Muscle of leg (tissue), 11 donors: ENCODE measurements around the gene PDHX. TPM values are rescaled to one million over a fixed set of nuclear protein-coding genes. Genes with fewer than 3 reads are reported as not detected.
A peak's percentile ranks its signal among the peaks of the same experiment; 100 is the strongest.

ENCODE experiments used
- DNase-seq: peaks from one replicate; pipeline ENCODE4 v3.0.0; 2013
- H3K27ac ChIP-seq: one replicate; pipeline ENCODE4 v1.5.1; 2013; ENCODE audit warnings: mild to moderate bottlenecking, low read length, control low read depth
- H3K27me3 ChIP-seq: one replicate; pipeline ENCODE4 v1.6.1; 2013; ENCODE audit warnings: low read length; ENCODE audit not compliant: control insufficient read depth, insufficient read depth
- H3K36me3 ChIP-seq: one replicate; pipeline ENCODE4 v1.6.1; 2013; ENCODE audit warnings: low read length; ENCODE audit not compliant: control insufficient read depth, insufficient read depth
- H3K4me1 ChIP-seq: one replicate; pipeline ENCODE4 v1.6.1; 2013; ENCODE audit warnings: low read length; ENCODE audit not compliant: control insufficient read depth, insufficient read depth
- H3K4me3 ChIP-seq: one replicate; pipeline ENCODE4 v1.5.1; 2013; ENCODE audit warnings: low read length, control low read depth
- H3K9me3 ChIP-seq: replicated peaks from 2 replicates; pipeline ENCODE4 v1.6.1; 2013; ENCODE audit warnings: low read depth, low read length; ENCODE audit not compliant: control insufficient read depth
- WGBS: methylation state at CpG from one replicate; pipeline ENCODE4 v1.1.5; 2013; ENCODE audit warnings: missing lambda C conversion rate; ENCODE audit not compliant: insufficient coverage; 5-methylcytosine and 5-hydroxymethylcytosine counted together
- polyA plus RNA-seq, 8 donors: library from polyadenylated mRNA; unstranded; fragments of 120-200 nt; gene quantifications; one replicate each; pipeline versions ENCODE4 v1.2.1 to v1.2.3, GENCODE V29; 2013; ENCODE audit warnings: inconsistent platforms in 1 of 8, low replicate concordance in 1 of 8; ENCODE audit not compliant: insufficient read length in 8 of 8, insufficient read depth in 1 of 8
- total RNA-seq: library from RNA; stranded (reverse); fragments of 120-200 nt; gene quantifications from one replicate; pipeline ENCODE4 v1.2.4, GENCODE V29; 2013

The PDHX gene
- total and polyA plus RNA-seq, 9 donors = 21.8 to 30.3 (median 24.0) TPM

DNA sequence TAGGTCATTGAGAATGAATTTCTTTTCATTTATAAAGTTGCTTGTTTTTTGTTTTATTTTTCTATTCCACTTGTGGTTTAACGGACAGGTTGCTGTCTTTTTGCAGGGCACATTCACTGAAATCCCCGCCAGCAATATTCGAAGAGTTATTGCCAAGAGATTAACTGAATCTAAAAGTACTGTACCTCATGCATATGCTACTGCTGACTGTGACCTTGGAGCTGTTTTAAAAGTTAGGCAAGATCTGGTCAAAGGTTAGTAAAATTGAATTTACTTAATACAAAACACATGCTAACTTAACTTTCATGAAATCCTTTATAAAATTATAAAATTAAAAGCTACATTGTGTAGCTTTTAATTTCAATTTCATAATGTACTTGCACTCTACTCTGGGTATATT is 53.6 kb downstream of the PDHX start:
- Histone ChIP-seq H3K4me3 (no peak overlapping the region), H3K27me3 (no peaks in the 10 kb centered on the region), H3K4me1 (no peaks in the 10 kb centered on the region), H3K27ac (no peak overlapping the region), H3K36me3 (peaks cover 8% of the 10 kb centered on the region), H3K9me3 (no peaks in the 10 kb centered on the region)
- no CpG with 5 or more reads among the region's 3 CpGs for WGBS
- no peak for DNase-seq

GRCh38 chr11:34970480-34970879 is 54.1 kb downstream of the PDHX start:
- Histone ChIP-seq H3K9me3 (no peaks in the 10 kb centered on the region), H3K4me1 (no peaks in the 10 kb centered on the region), H3K27me3 (no peaks in the 10 kb centered on the region), H3K27ac (no peak overlapping the region), H3K4me3 (no peak overlapping the region), H3K36me3 (peaks cover 8% of the 10 kb centered on the region)
- no peak for DNase-seq

DNA sequence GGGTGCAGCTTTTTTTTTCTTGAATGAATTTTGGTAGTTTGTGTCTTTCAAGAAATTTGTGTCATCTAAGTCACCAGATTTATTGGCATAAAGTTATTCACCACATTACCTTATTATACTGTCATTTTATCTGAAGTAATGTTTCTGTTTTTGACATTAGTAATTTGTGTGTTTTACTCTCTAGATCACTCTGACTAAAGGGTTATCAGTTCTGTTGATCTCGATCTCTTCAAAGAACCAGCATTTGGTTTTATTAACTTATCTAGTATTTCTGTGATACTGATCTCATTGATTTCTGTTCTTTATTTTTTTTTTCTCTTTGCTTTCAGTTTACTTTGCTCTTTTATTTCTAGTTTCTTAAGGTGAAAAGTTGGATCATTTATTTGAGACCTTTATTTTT is 55.5 kb downstream of the PDHX start:
- H3K9me3 ChIP-seq = no peaks in the 10 kb centered on the region
- DNase-seq = no peak
- H3K27me3 ChIP-seq = no peaks in the 10 kb centered on the region
- peaks cover 5% of the 10 kb centered on the region for H3K36me3 ChIP-seq
- H3K4me3 ChIP-seq = no peak overlapping the region
- H3K4me1 ChIP-seq = no peaks in the 10 kb centered on the region
- H3K27ac ChIP-seq = no peak overlapping the region
- no CpG with 5 or more reads among the region's 1 CpG for WGBS

DNA sequence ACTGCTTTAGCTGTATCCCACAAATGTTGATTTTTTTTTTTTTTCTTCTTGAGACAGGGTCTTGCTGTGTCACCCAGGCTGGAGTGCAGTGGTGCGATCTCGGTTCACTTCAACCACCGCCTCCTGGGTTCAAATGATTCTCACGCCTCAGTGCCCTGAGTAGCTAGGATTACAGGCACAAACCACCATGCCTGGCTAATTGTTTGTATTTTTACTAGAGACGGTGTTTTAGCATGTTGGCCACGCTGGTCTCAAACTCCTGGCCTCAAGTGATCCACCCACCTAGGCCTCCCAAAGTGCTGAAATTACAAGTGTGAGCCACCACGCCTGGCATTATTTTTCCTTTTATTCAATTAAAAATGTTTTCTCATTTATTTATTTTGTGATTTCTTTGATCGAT is 55.9 kb downstream of the PDHX start:
- Histone ChIP-seq H3K9me3 (no peaks in the 10 kb centered on the region), H3K36me3 (peaks cover 5% of the 10 kb centered on the region), H3K4me3 (no peak overlapping the region), H3K4me1 (no peaks in the 10 kb centered on the region), H3K27ac (no peak overlapping the region), H3K27me3 (no peaks in the 10 kb centered on the region)
- no peak for DNase-seq
- WGBS = 100% methylated on average over 1 of the region's 8 CpGs

- DNase-seq = no peak
- H3K4me3 ChIP-seq = no peak overlapping the region
- no peaks in the 10 kb centered on the region for H3K9me3 ChIP-seq
- no peak overlapping the region for H3K27ac ChIP-seq
- H3K27me3 ChIP-seq = no peaks in the 10 kb centered on the region
- WGBS = no CpG with 5 or more reads among the region's 2 CpGs
- no peaks in the 10 kb centered on the region for H3K4me1 ChIP-seq
- peaks cover 5% of the 10 kb centered on the region for H3K36me3 ChIP-seq
Measured at GRCh38 chr11:34972892-34973291, 56.5 kb downstream of the PDHX start.

DNA sequence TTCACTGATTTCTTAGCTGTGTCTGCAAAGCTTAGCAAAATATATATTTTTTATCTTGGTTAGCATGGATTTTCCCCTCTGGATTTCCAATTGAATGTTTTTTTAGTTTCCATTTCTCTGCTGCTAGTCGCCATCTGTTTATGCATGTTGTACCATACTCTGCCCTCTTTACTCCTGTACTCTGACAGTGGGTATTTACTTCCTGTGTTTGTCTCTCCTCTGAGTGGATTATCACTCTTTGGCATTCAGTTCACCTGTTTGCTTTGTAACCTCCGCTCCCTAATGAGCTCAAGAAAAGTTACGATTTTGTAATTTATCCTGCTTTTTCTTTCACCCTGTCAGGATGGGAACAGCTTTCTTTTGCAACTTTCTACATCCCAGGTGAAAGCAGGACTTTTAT is 59.1 kb downstream of the PDHX start:
- H3K4me3 ChIP-seq = no peak overlapping the region
- H3K27me3 ChIP-seq = no peaks in the 10 kb centered on the region
- DNase-seq = no peak
- no CpG with 5 or more reads among the region's 3 CpGs for WGBS
- H3K36me3 ChIP-seq = peaks cover 9% of the 10 kb centered on the region
- H3K9me3 ChIP-seq = no peaks in the 10 kb centered on the region
- no peaks in the 10 kb centered on the region for H3K4me1 ChIP-seq
- no peak overlapping the region for H3K27ac ChIP-seq

- Histone ChIP-seq H3K36me3 (peaks cover 9% of the 10 kb centered on the region), H3K9me3 (no peaks in the 10 kb centered on the region)
Measured at GRCh38 chr11:34976496-34977088, 60.2 kb downstream of the PDHX start.

GRCh38 chr11:34977089-34977912 is 60.9 kb downstream of the PDHX start:
- peak; percentile 54 for DNase-seq
- WGBS = no CpG with 5 or more reads among the region's 6 CpGs
- Histone ChIP-seq H3K36me3 (peaks cover 9% of the 10 kb centered on the region), H3K27ac (no peak overlapping the region), H3K4me3 (no peak overlapping the region), H3K4me1 (no peaks in the 10 kb centered on the region), H3K27me3 (no peaks in the 10 kb centered on the region), H3K9me3 (no peaks in the 10 kb centered on the region)

More at GRCh38 chr11:34976496-34977088, 60.2 kb downstream of the PDHX start:
- DNase-seq = no peak
- H3K4me3 ChIP-seq = no peak overlapping the region
- no peaks in the 10 kb centered on the region for H3K4me1 ChIP-seq
- no peak overlapping the region for H3K27ac ChIP-seq
- no peaks in the 10 kb centered on the region for H3K27me3 ChIP-seq

DNA sequence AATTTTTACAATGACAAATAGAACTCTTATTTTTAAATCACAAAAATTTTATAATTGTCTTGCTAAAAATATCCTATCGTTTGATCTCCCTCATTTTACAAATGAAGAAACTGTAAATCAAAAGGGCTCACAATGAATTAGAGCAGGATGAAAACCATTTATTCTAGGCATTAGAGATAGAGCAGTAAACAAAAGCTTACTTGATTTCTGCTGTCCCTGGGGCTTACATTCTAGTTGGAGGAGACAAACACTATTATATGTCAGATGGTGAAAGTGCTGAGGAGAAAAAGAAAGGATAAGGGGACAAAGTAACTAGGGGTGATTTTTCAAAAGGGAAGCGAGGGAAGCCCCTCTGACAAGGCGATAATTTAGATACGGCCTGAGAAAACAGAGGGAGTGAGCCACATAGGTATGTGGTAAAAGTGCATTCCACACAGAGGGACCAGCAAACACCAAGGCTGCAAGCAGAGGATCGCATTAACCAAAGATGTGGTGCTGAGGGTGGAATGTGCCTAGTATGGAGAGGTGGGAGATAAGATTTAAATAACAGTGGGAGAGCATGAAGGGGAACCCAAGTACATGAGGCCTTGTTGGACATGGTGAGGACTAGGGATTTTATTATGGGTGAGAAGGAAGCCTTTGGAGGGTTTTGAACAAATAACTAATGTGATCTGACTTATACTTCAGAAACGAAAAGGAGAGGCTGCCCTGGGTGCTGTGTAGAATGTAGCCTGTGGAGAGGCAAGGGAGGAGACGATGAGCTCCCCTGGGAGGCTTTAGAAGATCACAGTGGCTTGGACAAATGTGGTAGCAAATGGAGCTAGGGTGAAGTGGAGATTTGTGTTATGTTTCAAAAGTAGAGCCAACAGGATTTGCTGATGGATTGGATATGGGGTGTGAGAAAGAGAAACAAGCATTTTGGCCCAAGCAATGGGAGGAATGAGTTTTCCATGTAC is 62.1 kb downstream of the PDHX start:
- Histone ChIP-seq H3K9me3 (no peaks in the 10 kb centered on the region), H3K36me3 (peaks cover 9% of the 10 kb centered on the region), H3K4me1 (no peaks in the 10 kb centered on the region), H3K27ac (no peak overlapping the region), H3K27me3 (no peaks in the 10 kb centered on the region), H3K4me3 (no peak overlapping the region)
- DNase-seq = no peak
- WGBS = 71% methylated on average over 6 of the region's 7 CpGs

GRCh38 chr11:34984514-34984913 is 68.1 kb downstream of the PDHX start:
- no peak overlapping the region for H3K27ac ChIP-seq
- WGBS = no CpG with 5 or more reads among the region's 2 CpGs
- H3K27me3 ChIP-seq = no peaks in the 10 kb centered on the region
- no peaks in the 10 kb centered on the region for H3K4me1 ChIP-seq
- no peak overlapping the region for H3K4me3 ChIP-seq
- DNase-seq = no peak
- peaks cover 10% of the 10 kb centered on the region for H3K36me3 ChIP-seq
- H3K9me3 ChIP-seq = no peaks in the 10 kb centered on the region
